GM12875 (cell line): ENCODE data around the gene TTLL3.

ENCODE experiments used
- H3K4me3 ChIP-seq: one replicate; pipeline ENCODE4 v1.5.1; 2011; ENCODE audit warnings: low read depth, low read length, control low read depth
- TF ChIP-seq, protein P1 (sequence below): IDR thresholded peaks from 2 replicates; pipeline ENCODE4 v1.5.1; 2011; ENCODE audit warnings: low read depth, mild to moderate bottlenecking, control low read depth, inconsistent platforms, low read length, moderate library complexity, borderline replicate concordance; ENCODE audit not compliant: insufficient read depth

Gene TTLL3

DNA sequence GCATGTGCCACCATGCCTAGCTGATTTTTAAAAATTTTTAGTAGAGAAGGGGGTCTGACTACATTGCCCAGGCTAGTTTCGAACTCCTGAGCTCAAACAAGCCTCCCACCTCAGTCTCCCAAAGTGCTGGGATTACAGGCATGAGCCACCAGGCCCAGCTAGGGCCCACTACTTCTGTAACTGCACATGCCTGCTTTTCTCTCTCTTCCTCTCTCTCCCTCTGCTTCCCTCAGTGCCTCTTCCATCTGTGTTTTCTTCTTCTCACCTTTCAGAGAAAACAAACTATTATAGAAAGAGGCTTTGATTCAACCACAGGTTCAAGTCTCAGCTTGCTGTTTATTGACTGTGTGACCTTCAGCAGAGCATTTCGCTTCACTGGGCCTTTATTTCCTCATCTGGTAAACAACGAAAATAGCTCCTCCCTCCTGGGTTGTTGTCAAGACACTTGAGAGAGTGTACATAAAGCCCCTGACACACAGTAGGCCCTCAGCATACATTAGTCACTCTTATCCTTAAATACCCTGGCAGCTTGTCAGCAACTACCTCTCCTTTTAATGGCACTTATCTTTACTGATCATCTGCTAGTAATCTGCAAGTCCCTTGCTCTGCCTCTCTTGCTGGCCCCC is 28.0 kb upstream of the TTLL3 start:
- H3K4me3 ChIP-seq: no peak overlapping the region
- TF ChIP-seq, protein P1, sequence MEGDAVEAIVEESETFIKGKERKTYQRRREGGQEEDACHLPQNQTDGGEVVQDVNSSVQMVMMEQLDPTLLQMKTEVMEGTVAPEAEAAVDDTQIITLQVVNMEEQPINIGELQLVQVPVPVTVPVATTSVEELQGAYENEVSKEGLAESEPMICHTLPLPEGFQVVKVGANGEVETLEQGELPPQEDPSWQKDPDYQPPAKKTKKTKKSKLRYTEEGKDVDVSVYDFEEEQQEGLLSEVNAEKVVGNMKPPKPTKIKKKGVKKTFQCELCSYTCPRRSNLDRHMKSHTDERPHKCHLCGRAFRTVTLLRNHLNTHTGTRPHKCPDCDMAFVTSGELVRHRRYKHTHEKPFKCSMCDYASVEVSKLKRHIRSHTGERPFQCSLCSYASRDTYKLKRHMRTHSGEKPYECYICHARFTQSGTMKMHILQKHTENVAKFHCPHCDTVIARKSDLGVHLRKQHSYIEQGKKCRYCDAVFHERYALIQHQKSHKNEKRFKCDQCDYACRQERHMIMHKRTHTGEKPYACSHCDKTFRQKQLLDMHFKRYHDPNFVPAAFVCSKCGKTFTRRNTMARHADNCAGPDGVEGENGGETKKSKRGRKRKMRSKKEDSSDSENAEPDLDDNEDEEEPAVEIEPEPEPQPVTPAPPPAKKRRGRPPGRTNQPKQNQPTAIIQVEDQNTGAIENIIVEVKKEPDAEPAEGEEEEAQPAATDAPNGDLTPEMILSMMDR: no peak

DNA sequence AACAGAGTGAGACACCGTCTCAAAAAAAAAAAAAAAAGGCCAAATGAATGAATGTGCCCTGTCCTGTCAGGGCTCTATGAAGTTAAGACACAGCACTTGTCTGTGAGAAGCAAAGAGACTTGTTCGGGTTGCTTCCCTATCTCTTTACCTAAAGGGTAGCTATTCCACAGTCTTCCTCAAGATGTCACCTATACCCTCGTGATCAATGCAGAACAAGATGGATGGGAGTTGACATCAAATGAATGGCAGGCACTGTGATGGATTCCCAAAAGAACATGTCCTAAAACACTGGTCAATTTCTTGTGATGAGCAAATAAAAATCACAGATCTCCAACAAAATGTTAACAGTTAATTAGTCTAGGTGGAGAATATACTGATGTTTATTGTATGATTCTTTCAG is 27.3 kb upstream of the TTLL3 start:
- TF ChIP-seq, protein P1: peak; percentile 24; the same call in 1 of the 2 replicates
- H3K4me3 ChIP-seq: no peak overlapping the region

DNA sequence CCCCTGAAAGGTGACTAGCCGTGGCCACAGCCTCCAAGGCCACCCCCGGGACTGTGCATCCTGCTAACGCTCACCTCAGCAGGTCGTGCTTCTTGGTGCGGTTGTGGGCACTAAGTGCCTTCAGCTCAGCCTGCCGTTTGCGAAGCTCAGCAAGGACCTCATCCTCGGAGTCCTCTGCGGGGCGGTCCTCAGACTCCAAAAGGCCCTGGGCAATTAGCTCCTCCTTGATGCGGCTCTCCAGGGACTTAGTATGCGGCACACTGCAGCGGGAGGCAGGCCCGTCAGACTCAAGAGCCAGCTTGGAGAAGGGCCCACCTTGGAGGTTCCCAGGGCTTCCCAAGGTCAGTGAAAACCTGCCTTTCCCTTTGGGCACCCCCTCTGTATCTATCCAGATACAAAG is 26.1 kb upstream of the TTLL3 start:
- no peak overlapping the region for H3K4me3 ChIP-seq
- TF ChIP-seq, protein P1: no peak

DNA sequence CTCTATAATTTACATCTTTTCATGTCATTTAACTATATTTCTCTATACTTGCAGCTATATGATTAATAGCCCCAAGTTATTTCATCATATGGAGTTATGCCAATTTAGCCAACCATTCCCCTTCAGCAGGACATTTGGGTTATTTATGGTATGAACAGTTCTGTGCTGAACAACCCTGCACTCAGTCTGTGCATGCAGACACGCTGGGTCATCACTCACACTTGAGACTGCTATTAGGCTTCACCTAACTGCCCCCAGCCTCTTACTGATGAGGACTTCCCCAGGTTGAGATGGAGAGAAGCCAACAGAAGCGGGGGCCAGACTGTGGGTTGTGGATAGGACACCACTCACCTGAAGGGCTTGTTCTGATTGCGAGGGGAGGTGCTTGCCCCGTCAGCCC is 25.1 kb upstream of the TTLL3 start:
- TF ChIP-seq, protein P1: no peak
- H3K4me3 ChIP-seq: no peak overlapping the region

DNA sequence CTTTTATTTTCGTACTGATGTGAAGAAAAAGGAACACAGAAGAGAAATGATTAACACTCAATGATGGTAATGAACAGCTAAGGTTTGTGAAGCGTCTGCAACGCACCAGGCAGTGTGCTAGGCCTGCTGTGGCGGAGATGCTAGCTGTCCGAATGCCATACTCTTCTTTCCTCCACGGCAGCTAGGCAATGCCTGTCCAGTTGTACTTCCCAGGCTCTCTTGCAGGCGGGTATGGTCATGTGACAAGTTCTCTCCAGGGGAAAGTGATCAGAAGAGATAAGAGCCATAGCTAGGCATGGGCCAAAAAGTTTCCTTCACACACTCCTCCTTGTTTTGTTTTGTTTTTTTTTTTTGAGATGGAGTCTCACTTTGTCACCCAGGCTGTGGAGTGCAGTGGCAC is 24.5 kb upstream of the TTLL3 start:
- TF ChIP-seq, protein P1: no peak
- H3K4me3 ChIP-seq: no peak overlapping the region

DNA sequence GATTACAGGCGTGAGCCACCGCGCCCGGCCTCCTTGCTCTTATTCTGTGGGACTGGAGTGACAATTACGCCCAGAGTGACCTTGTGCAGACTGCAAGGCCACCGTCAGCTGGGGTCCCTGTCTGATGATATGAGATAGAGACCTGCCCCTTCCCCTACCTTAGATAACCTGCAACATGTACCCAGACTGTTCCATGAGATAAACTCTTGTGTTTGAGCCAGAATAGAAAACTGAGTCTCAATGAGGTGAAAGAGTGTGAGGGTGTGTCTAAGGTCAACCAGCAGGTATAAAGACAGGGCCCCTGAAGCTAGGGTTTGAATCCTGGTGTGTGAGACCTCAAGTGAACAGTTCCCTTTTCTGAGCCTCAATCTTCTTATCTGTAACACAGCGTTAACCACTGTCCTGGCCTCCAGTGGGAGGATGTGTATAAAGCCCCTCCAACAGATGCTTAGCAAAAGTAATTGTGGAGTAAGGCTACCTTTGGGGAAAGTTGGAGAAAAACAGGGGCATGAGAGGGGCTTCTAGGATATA is 23.8 kb upstream of the TTLL3 start:
- TF ChIP-seq, protein P1: no peak
- H3K4me3 ChIP-seq: no peak overlapping the region

DNA sequence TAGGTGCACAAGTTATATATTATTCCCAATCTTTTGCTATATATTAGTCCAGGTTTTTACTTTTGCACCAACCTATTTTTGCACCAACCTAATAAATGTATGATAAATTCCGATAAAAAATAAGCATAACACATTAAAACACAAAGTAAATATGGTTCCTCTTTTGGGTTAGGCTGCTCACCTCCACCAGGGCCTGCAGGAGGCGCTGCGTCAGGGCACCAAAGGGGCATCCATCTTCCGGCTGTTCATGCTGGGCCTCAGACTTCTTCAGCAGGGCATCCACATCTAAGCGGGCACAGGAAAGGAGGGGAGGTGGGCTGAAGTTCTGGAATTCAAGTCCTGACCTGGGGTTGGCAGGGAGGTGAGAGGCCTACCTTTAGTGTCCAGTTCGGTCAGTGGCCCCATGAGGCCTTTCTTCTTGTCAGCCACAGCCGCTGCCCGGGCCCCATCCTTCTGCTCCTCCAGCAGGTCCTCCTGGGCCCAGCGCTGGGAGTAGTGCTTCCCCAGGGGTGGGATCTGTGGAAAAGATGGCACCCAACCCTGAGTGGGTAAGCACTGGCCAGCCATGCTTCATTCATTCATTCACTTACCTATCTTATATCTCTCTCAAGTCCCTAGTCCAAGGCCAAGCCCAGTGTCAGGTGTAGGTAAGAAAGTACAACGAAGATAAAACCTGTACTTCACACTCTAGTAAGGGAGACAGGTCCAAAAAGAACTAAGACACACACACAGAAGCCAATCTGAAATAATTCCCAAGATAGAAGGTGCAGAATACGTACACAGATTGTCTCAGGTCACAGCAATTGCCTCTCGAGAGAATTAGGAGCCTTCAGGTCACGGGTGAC is 23.0 kb upstream of the TTLL3 start:
- H3K4me3 ChIP-seq: no peak overlapping the region
- TF ChIP-seq, protein P1: peak; percentile 65
